Amniotic stem cell (primary cell): ENCODE results near the gene FAM171A2.
"Not testable (repeated sequence)": the region's sequence is repeated elsewhere in the genome, so short reads cannot be mapped to it uniquely, and the experiment has no call there.

Source experiments
- DNase-seq: peaks from one replicate; lab custom pipeline; 2025; lab: John Stamatoyannopoulos, UW

FAM171A2 gene

GRCh38 chr17:44363613-44364159 lies at the start of gene FAM171A2:
TSS of gene FAM171A2 (minus strand) at chr17:44363853. CDS start at chr17:44363714, 139 bp downstream.
- DNase-seq = peak; percentile 15

- no peak for DNase-seq
Observed at GRCh38 chr17:44409309-44410028, 45.8 kb upstream of the FAM171A2 start.

GRCh38 chr17:44408786-44409185 lies 45.1 kb upstream of the FAM171A2 start:
- DNase-seq = no peak

GRCh38 chr17:44402564-44403172 lies 39.0 kb upstream of the FAM171A2 start:
- no peak for DNase-seq

- DNase-seq = no peak
Observed at GRCh38 chr17:44400226-44400847, 36.7 kb upstream of the FAM171A2 start.

- no peak for DNase-seq
Observed at GRCh38 chr17:44398692-44399691, 35.3 kb upstream of the FAM171A2 start.

GRCh38 chr17:44397479-44398440 lies 34.1 kb upstream of the FAM171A2 start:
- no peak for DNase-seq

- DNase-seq = no peak
Observed at GRCh38 chr17:44396946-44397345, 33.3 kb upstream of the FAM171A2 start.

- DNase-seq = no peak
Observed at GRCh38 chr17:44394833-44395232, 31.2 kb upstream of the FAM171A2 start.

- not testable (repeated sequence) for DNase-seq
Observed at GRCh38 chr17:44394112-44394511, 30.5 kb upstream of the FAM171A2 start.

- DNase-seq = no peak
Observed at GRCh38 chr17:44390250-44390870, 26.7 kb upstream of the FAM171A2 start.

- no peak for DNase-seq
Observed at GRCh38 chr17:44389723-44390202, 26.1 kb upstream of the FAM171A2 start.

GRCh38 chr17:44389281-44389680 lies 25.6 kb upstream of the FAM171A2 start, which contains the start of gene ITGA2B:
TSS of gene ITGA2B (minus strand) at chr17:44389649. CDS start at chr17:44389473, 176 bp downstream.
- no peak for DNase-seq

GRCh38 chr17:44387804-44388203 lies 24.2 kb upstream of the FAM171A2 start:
- DNase-seq = no peak

GRCh38 chr17:44386182-44386525 lies 22.5 kb upstream of the FAM171A2 start:
- DNase-seq = no peak

GRCh38 chr17:44385287-44386181 lies 21.9 kb upstream of the FAM171A2 start:
- DNase-seq = peak; percentile 36

- no peak for DNase-seq
Observed at GRCh38 chr17:44384823-44385286, 21.2 kb upstream of the FAM171A2 start.

- DNase-seq = no peak
Observed at GRCh38 chr17:44384281-44384822, 20.7 kb upstream of the FAM171A2 start.
